RWPE2 (cell line): ENCODE measurements around the gene ADAMTS17.

ENCODE experiments used
- ATAC-seq: fragments of 200-7000 bp; cut with Tn5 transposase; 3 replicates; pipeline ENCODE4 v1.9.1; 2021; ENCODE audit warnings: low read depth
- DNase-seq: peaks from one replicate; pipeline ENCODE4 v3.0.0-alpha.2; 2020; ENCODE audit warnings: low spot score
- H3K27ac ChIP-seq: fragments of 450-650 bp; 2 replicates; pipeline ENCODE4 v1.5.1; 2017; ENCODE audit warnings: mild to moderate bottlenecking; ENCODE audit not compliant: poor library complexity, severe bottlenecking
- H3K27me3 ChIP-seq: fragments of 250-450 bp; sonication (Bioruptor Pico); 2 replicates; pipeline ENCODE4 v1.5.1; 2021; ENCODE audit warnings: mild to moderate bottlenecking, moderate library complexity; ENCODE audit not compliant: insufficient read depth, poor library complexity, severe bottlenecking
- H3K36me3 ChIP-seq: fragments of 250-450 bp; sonication (Bioruptor Pico); 2 replicates; pipeline ENCODE4 v1.5.1; 2020; ENCODE audit warnings: low read depth, mild to moderate bottlenecking, moderate library complexity
- H3K4me1 ChIP-seq: fragments of 250-450 bp; sonication (Bioruptor Pico); 2 replicates; pipeline ENCODE4 v1.5.1; 2021; ENCODE audit warnings: mild to moderate bottlenecking, moderate library complexity; ENCODE audit not compliant: insufficient read depth, poor library complexity, severe bottlenecking
- H3K4me3 ChIP-seq: fragments of 250-450 bp; sonication (Bioruptor Pico); 2 replicates; pipeline ENCODE4 v1.5.1; 2021; ENCODE audit warnings: mild to moderate bottlenecking, moderate library complexity; ENCODE audit not compliant: severe bottlenecking
- H3K9me3 ChIP-seq: fragments of 250-450 bp; sonication (Bioruptor Pico); 2 replicates; pipeline ENCODE4 v1.5.1; 2021; ENCODE audit warnings: mild to moderate bottlenecking, moderate library complexity; ENCODE audit not compliant: severe bottlenecking
- CTCF ChIP-seq: fragments of 450-650 bp; IDR thresholded peaks from one replicate; pipeline ENCODE4 v1.5.1; 2017; ENCODE audit warnings: mild to moderate bottlenecking, moderate library complexity; ENCODE audit not compliant: poor library complexity, severe bottlenecking

ADAMTS17 gene

GRCh38 chr15:100083572-100083971, 258.2 kb downstream of the ADAMTS17 start:
- Histone ChIP-seq H3K4me1 (peaks cover 8% of the 10 kb centered on the region), H3K27ac (no peak overlapping the region), H3K27me3 (no peaks in the 10 kb centered on the region), H3K36me3 (no peaks in the 10 kb centered on the region), H3K9me3 (no peaks in the 10 kb centered on the region), H3K4me3 (no peak overlapping the region)
- peak; percentile 28 for DNase-seq
- TF ChIP-seq CTCF, result no peak
- no peak for ATAC-seq

- ATAC-seq (no peak), DNase-seq (peak; percentile 34)
- Histone ChIP-seq H3K4me1 (peaks cover 15% of the 10 kb centered on the region), H3K36me3 (no peaks in the 10 kb centered on the region), H3K9me3 (no peaks in the 10 kb centered on the region), H3K27me3 (no peaks in the 10 kb centered on the region), H3K4me3 (no peak overlapping the region), H3K27ac (no peak overlapping the region)
- TF ChIP-seq CTCF, result no peak
Measured at GRCh38 chr15:100082761-100083402, 258.9 kb downstream of the ADAMTS17 start.

DNA sequence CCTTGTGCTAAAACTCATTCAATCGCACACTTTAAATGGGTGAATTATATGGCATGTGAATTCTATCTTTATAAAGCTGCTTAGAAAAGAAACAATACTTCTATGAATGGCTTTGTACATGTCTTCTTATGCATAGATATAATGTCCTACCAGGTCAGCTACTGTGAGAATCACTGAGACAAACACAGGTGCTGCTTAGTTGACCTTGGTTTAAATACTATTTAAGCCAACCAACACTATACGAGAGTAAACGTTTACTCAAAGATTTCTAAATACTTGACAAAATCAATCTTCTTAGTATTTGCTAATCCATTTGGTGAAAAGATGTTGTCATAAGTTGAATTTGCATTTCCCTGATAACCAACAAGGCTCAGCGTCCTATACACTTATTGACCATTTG, 260.3 kb downstream of the ADAMTS17 start:
- no peak overlapping the region for H3K4me3 ChIP-seq
- no peak for DNase-seq
- H3K36me3 ChIP-seq, result no peaks in the 10 kb centered on the region
- TF ChIP-seq CTCF, result no peak
- H3K4me1 ChIP-seq, result peaks cover 16% of the 10 kb centered on the region
- no peak for ATAC-seq
- no peaks in the 10 kb centered on the region for H3K27me3 ChIP-seq
- H3K9me3 ChIP-seq, result no peaks in the 10 kb centered on the region
- no peak overlapping the region for H3K27ac ChIP-seq

- peak; percentile 79 for ATAC-seq
- Histone ChIP-seq H3K4me1 (peaks cover 34% of the 10 kb centered on the region), H3K27me3 (no peaks in the 10 kb centered on the region), H3K36me3 (no peaks in the 10 kb centered on the region), H3K27ac (peak overlapping the region; percentile 48), H3K9me3 (no peaks in the 10 kb centered on the region), H3K4me3 (no peak overlapping the region)
- no peak for DNase-seq
- TF ChIP-seq CTCF, result peak; percentile 9
Measured at GRCh38 chr15:100078511-100079220, 263.1 kb downstream of the ADAMTS17 start.

- peak overlapping the region; percentile 53 for H3K27ac ChIP-seq
Measured at GRCh38 chr15:100075229-100075628, 266.5 kb downstream of the ADAMTS17 start.

More at GRCh38 chr15:100075229-100075628, 266.5 kb downstream of the ADAMTS17 start:
- H3K36me3 ChIP-seq, result no peaks in the 10 kb centered on the region
- ATAC-seq, result no peak
- H3K4me1 ChIP-seq, result peaks cover 34% of the 10 kb centered on the region
- no peaks in the 10 kb centered on the region for H3K9me3 ChIP-seq
- H3K4me3 ChIP-seq, result no peak overlapping the region
- no peak for TF ChIP-seq CTCF
- H3K27me3 ChIP-seq, result no peaks in the 10 kb centered on the region
- no peak for DNase-seq
